Hematopoietic multipotent progenitor cell treated with erythropoietin and hydrocortisone succinate and interleukin-3 and kit ligand, for 8 days (in vitro differentiated cells): Measurements from ENCODE around the gene CHMP4B.

Experiments used
- DNase-seq: peaks from one replicate; pipeline ENCODE4 v3.0.0-alpha.2; 2015

CHMP4B gene

GRCh38 chr20:33866398-33867100 lies 55.4 kb downstream of the CHMP4B start:
- no peak for DNase-seq

DNA sequence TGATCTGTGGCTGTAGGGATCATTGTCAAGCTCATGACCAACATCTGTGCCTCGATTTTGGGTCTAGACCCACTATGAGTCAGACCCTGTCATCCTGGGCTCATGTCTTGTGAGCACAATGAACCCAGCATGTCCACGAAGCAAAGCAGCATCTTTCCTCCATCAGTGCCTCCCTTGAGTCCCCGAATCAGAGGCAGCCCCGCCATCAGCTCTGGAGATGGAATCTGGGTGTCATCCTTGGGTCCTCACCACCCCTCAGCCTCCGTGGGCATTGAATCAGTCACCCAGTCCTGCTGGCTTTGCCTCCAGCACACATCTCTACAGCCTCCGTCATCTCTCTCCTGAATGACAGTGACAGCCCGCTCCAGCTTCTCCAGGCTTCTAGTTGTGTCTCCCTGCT lies 56.9 kb downstream of the CHMP4B start:
- no peak for DNase-seq

GRCh38 chr20:33868595-33868994 lies 57.4 kb downstream of the CHMP4B start:
- no peak for DNase-seq

GRCh38 chr20:33869283-33869682 lies 58.1 kb downstream of the CHMP4B start:
- DNase-seq, result no peak

DNA sequence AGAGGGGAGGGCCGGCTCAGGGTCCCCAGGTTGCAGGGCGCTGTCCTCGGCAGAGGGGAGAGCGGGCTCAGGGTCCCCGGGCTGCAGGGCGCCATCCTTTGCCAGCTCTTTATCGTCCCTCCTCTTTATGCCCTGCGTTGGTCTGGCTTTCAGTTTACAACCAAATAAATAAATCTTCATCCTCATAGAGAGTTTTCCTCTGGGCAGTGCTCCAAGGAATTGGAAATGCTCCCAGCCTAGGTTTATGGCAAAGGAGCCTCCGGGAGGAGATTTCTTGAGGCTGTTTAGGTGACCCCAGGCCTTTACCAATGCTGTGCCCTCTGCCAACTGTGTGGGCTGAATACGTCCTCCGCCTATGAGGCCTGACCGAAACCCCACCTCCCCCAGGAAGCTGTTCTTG lies 60.2 kb downstream of the CHMP4B start:
- DNase-seq, result no peak

GRCh38 chr20:33874129-33874528 lies 63.0 kb downstream of the CHMP4B start:
- DNase-seq, result no peak

DNA sequence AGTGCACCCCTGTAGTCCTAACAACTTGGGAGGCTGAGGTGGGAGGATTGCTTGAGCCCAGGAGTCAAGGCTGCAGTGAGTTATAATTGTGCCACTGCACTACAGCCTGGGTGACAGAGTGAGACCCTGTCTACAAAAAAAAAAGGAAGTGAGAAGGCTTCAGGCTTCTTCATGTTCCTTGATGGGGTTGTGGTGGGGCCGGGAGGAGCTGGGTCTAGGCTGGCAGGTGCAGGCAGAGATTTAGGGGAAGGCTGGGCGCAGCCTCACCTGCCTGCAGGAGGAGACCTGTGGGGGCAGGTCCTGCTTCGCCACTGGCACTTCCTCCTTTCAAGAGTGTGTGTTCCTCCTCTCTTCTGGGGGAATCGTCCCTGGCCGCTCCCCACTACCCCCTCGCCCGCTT lies 63.9 kb downstream of the CHMP4B start:
- DNase-seq, result no peak

GRCh38 chr20:33875534-33876026 lies 64.4 kb downstream of the CHMP4B start:
- DNase-seq, result no peak

DNA sequence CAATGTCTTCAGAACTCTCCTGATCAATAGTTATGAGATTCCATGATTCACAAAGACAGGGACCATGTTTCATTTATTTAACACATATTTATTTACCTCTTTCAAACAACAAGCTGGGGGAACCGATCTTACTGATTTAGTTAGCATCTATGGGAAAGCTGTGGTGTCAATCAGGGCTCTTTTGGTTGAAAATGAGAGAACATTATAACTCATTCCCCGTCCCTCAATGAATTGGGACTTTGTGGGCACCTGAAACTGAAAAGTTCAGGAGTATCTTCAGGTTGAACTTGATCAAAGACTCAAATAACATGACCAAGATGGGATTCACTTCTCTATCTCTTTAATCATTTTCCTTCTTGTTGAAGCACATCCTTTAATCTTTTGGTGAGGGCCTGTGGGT lies 67.4 kb downstream of the CHMP4B start:
- no peak for DNase-seq

DNA sequence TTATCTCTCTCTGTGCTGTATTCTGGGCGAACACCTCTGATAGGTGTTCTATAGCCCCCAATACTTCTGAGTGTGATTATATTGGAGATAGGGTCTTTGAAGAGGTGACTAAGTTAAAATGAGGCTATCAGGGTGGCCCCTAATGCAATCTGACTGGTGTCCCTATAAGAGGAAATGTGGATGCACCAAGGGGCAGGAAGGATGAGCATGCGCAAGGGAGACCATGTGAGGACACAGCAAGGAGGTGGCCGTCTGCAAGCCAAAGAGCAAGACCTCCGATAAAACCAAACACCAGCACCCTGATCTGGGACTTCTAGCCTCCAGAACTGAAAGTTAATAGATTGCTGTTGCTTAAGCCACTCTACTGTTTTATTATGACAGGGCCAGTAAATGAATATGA lies 69.2 kb downstream of the CHMP4B start:
- no peak for DNase-seq

DNA sequence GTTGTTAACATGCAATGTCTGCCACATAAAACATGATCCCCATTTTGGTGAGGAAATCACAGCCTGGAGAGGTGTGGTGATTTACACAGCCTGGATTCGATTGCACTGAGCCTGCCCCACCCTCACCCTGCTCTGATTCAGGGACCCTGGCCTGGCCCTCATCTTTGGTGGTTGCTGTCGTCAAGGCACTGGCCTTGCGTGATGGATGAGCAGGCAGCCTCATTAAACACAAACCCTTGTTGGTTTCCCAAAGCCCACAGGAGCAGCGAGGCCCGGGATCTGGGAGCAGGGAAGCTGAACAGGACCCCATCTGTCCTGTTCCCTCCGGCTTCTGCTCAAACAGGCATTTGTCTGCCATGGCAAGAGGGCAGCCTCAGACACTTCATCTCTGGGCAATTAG lies 70.8 kb downstream of the CHMP4B start:
- DNase-seq, result no peak

GRCh38 chr20:33882481-33882880 lies 71.3 kb downstream of the CHMP4B start:
- no peak for DNase-seq

GRCh38 chr20:33883164-33883563 lies 72.0 kb downstream of the CHMP4B start:
- DNase-seq, result no peak

DNA sequence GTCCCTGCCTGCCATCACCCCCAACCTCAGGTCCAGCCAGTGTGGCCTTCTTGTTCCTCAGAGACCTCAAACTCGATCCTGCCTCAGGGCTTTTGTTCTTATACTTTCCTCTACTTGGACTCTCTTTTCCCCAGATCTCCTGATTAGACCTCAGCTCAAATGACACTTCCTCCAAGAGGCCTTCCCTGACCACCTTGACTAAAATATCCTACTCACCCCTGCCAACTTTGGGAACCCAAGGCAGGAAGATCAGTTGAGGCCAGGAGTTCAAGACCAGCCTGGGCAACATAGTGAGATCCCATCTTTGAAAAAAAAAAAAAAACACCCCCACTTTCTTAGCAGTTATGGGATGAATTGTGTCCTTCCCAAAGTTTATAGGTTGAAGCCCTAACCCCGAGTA lies 73.5 kb downstream of the CHMP4B start:
- DNase-seq, result no peak

- DNase-seq, result no peak
Measured at GRCh38 chr20:33889312-33889711, 78.2 kb downstream of the CHMP4B start.

GRCh38 chr20:33890557-33890956 lies 79.4 kb downstream of the CHMP4B start:
- DNase-seq, result no peak

- no peak for DNase-seq
Measured at GRCh38 chr20:33893314-33893713, 82.2 kb downstream of the CHMP4B start.

GRCh38 chr20:33894798-33895197 lies 83.7 kb downstream of the CHMP4B start:
- no peak for DNase-seq

- DNase-seq, result no peak
Measured at GRCh38 chr20:33896509-33896908, 85.4 kb downstream of the CHMP4B start.

DNA sequence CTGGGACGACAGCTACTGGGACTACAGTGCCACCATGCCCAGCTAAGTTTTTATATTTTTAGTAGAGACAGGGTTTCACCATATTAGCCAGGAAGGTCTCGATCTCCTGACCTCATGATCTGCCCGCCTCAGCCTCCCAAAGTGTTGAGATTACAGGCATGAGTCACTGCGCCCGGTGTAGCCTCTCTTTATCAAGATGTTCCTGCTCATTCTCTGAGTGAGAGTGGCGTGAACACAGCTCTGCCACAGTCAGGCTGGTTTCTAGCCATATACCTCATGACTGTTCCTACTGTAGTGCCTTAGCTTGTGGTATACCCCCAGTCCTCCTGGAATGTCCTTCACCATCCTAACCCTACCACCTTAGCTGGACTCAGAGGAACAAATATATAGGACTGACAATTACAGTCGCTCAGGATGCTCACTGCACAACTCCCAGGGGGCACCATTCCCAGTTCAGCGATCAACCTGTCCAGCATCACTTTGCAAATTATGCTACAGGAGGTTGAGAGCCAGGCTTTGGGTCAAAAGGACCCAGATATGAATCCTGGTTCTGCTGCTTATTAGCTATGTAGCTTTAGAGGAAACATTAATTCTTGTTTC lies 86.3 kb downstream of the CHMP4B start:
- peak; percentile 9 for DNase-seq

- no peak for DNase-seq
Measured at GRCh38 chr20:33899106-33899505, 88.0 kb downstream of the CHMP4B start.

GRCh38 chr20:33900521-33901131 lies 89.5 kb downstream of the CHMP4B start:
- DNase-seq, result no peak

GRCh38 chr20:33901132-33901523 lies 90.0 kb downstream of the CHMP4B start:
- no peak for DNase-seq

- no peak for DNase-seq
Measured at GRCh38 chr20:33902011-33902410, 90.9 kb downstream of the CHMP4B start.
